Left kidney (tissue), 2 donors: ENCODE data around the gene UBL5. TPM values are rescaled to one million over a fixed set of nuclear protein-coding genes. Genes with fewer than 3 reads are reported as not detected.

ENCODE experiments used
- DNase-seq: peaks from one replicate; pipeline ENCODE4 v3.0.0-alpha.2; 2013
- polyA plus RNA-seq: library from polyadenylated mRNA; unstranded; fragments of 120-200 nt; gene quantifications from one replicate; pipeline ENCODE4 v1.2.1, GENCODE V29; 2013; ENCODE audit not compliant: insufficient read length

The UBL5 gene
- polyA plus RNA-seq, 1 donor = 265 TPM

DNA sequence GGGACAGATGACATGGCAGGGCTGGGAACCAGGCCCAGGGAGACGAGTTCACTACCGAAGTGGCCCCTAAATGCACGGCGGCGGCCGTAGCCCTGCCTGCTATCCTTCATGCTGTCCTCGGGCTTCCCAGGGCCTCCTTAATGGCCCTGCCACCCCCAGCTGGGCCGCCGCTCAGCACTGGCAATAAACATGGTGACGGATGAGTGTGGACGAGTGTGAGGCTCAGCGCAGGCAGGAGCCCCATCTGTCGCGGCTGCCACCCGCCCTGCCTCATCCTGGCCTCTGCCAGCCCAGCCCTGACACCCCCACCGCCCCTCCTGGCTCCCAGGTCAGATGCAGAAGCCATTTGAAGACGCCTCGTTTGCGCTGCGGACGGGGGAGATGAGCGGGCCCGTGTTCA, 21.0 kb downstream of the UBL5 start:
- no peak for DNase-seq

GRCh38 chr19:9849791-9850190, 22.1 kb downstream of the UBL5 start:
- no peak for DNase-seq

- DNase-seq = peak; percentile 71
Observed at GRCh38 chr19:9850235-9850959, 22.7 kb downstream of the UBL5 start.

GRCh38 chr19:9854282-9854846, 26.6 kb downstream of the UBL5 start:
- no peak for DNase-seq

GRCh38 chr19:9856609-9857008, 28.9 kb downstream of the UBL5 start:
- no peak for DNase-seq

DNA sequence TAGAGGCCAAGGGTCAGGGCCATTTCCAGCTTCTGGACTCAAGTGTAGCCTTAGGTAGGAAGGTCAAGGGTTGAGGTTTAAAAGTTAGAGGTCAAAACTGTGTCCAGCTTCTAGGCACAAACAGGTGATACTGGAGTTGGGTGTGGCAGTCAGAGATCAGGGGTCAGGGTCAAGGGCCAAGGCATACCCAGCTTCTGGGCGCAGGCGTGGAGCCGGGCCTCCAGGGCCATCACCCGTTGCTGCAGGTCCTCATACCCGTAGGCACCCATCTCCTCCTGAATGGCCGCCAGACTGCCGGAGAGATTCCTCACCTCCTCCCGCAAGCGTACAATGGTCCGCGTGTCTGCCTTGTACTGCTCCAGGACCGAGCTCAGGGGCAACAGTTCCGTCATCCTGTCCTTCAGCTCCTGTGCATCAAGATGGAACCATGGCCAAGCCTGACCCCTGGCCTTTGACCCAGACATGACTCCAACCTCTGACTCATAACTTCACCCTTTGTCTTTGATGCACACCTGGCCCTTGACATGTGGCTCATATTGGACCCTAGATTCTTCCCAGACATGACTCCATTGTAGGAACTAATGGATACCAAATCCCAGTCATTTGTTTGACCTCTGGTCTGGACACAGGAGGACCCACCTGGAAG, 29.5 kb downstream of the UBL5 start:
- DNase-seq = no peak

- DNase-seq = no peak
Observed at GRCh38 chr19:9857920-9858746, 30.4 kb downstream of the UBL5 start.

GRCh38 chr19:9858766-9859165, 31.0 kb downstream of the UBL5 start:
- DNase-seq = no peak

DNA sequence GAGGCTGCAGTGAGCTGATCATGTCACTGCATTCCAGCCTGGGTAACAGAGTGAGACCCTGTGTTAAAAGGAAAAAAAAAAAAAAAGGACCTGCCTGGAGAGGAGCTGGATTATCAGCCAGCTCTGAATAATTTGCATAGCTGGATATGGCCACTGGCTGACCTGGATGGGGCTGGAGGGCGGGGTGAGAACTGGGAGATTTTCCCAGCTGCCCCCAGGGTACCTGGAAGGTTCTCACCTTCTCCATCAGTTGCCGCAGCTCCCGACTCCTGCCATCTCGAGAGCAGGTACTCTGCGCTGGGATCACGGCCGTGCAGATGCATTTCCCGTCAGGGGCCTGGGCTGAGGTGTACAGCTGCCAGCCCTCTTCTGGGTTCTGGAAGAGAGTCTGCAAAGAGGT, 32.7 kb downstream of the UBL5 start:
- DNase-seq = no peak

- DNase-seq = no peak
Observed at GRCh38 chr19:9861503-9861902, 33.8 kb downstream of the UBL5 start.

DNA sequence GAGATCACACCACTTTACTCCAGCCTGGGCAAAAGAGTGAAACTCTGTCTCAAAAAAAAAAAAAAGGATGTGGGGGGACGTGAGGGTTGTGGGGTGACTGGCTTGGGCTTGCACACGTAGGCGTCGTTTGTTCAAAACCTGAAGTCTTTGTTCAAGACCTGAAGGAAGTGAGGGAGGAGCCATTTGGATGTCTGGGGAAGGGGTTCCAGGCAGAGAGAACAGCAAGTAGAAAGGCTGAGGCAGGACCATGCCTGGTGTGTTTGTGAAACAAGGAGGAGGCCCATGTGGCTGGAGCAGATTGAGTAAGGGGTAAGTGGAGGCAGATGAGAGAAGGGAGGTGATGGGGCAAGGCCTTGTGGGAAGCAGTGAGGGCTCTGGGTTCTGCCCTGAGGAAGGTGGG, 35.2 kb downstream of the UBL5 start:
- no peak for DNase-seq

GRCh38 chr19:9863759-9864158, 36.0 kb downstream of the UBL5 start:
- no peak for DNase-seq

DNA sequence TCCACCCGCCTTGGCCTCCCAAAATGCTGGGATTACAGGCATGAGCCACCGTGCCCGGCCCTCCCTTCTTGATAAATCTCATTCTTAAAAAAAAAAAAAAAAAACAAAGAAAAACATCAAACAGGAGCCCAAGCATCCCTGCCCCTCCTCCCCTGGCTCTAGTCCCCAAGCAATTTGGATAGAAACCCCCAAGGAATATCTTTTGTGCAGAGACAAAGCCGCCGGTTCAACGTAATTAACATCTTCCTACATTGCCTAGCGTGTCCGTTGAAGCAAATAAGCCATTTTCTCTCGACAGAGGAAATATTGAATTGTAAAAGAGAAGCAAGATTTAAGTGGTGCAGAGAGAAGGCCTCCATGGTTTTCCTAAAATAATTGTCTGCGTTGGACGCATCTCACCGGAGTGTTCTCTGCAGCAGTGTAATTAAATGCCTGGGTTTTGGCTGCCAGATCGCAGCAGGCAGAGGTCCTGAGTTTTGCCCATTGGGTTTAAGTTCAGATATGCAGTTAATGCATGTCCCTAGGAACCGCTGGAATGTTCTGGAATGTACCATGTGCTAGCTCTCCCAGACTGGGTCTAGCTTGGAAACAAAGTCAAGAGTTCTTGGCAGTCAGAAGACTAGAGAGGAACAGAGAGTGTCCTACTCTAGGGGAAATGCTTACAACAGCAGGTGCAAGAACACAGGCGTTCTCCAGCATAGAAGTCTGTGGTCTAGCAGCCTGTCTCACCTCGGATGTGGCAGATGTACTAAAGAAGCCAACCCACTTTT, 38.2 kb downstream of the UBL5 start:
- DNase-seq = no peak

- no peak for DNase-seq
Observed at GRCh38 chr19:9868983-9869617, 41.4 kb downstream of the UBL5 start.

DNA sequence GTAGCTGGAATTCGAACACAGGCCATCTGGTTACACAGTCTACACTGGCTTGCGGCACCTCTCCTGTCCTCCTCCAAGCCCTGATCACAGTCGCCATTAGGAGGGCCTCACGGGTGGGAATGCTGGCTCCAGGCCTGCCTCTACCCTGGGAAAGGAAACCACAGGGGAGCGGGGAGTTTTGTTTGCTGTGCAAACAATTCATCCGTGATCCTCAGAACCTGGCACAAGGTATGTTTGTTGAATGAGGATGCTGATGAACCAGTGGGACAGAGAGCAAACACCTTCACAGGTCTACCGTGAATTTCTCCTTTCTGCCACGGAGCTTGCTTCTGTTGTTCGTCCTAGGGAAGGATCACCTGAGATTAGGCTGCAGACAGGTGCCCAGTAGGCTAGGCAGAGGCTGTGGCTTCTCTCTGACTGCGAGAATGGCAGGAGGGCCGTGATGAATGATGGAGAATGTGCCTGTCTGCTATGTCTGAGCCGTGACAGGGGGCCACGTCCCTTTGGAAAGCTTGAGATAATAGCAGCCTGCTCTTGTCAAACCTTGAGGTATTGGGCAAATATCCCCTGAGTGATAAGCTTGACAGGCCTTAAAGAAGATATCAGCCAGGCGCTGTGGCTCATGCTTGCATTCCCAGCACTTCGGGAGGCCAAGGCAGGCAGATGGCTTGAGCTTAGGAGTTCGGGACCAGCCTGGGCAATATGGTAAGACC, 44.1 kb downstream of the UBL5 start:
- DNase-seq = no peak

DNA sequence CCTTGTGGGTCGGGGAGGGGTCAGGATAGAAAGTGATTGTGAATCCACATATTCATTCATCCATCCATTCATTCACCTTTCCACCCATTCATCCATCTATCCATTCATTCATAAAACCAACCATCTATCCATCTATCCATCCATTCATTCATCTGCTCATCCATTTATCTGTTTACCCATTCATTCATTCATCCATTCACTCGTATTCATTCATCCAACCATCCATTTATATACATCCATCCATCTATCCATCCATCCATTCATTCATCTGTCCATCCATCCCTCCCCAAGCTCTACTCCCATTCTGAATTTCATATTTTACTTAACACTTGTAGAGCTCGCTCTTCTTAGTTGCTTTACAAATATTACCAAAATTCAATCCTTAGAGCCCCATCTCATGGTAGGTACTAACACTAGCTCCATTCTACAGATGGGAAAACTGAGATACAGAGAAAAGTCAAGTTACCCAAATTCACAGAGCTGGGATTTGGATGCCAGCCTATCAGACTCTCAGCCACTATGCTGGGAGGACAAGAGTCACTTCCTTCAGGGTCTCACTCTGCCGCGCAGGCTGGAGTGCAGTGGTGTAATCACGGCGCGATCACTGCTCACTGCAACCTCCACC, 45.0 kb downstream of the UBL5 start:
- no peak for DNase-seq

DNA sequence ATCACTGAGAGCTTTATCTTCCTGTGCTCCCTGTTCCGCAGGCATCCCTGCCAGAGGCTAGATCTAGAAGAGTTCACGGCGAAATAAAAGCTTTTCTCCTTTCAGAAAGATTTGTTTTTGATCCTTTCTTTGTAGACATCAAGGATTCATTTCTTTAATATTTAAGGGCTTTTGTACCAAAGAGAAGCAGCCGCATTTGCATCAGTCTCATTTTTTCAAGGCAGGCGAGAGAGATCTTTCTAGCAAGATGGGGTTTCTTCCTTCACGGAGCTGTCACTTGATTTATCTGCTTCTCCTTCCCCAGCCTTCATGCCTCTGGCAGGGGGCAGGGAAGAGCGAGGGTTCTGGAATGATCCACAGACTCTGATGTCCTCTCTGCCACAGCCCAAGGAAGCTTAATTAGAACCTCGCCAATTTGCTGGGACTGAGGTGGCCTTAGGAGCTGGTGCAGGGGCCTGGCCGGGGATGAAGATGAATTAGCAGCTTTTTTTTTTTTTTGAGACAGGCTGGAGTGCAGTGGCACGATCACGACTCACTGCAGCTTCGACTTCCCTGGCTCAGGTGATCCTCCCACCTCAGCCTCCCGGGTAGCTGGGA, 47.4 kb downstream of the UBL5 start:
- no peak for DNase-seq

- no peak for DNase-seq
Observed at GRCh38 chr19:9875796-9876195, 48.1 kb downstream of the UBL5 start.

GRCh38 chr19:9877780-9878510, 50.2 kb downstream of the UBL5 start:
- no peak for DNase-seq
